Body of pancreas (tissue), 4 donors: Measurements from ENCODE around the gene ITGB2. TPM values are rescaled to one million over a fixed set of nuclear protein-coding genes. Genes with fewer than 3 reads are reported as not detected.

Experiments used
- ATAC-seq: fragments of 150-250 bp; one replicate; pipeline ENCODE4 v1.9.1; 2016
- DNase-seq, 4 donors: peaks; one replicate each; pipeline ENCODE4 v3.0.0-alpha.2; 2019
- H3K27ac ChIP-seq, 4 donors: fragments of 200-600 bp; sonication (generic); 1 replicate in 3 of 4; 2 replicates in 1 of 4; pipeline versions ENCODE4 v1.5.1 to v1.6.1; 2016 to 2019; ENCODE audit warnings: mild to moderate bottlenecking in 1 of 4, mixed read lengths in 1 of 4, moderate library complexity in 1 of 4
- H3K27me3 ChIP-seq, 2 donors: fragments of 200-600 bp; sonication (generic); one replicate each; pipeline ENCODE4 v1.6.0; 2016; ENCODE audit warnings: mild to moderate bottlenecking in 1 of 2
- H3K36me3 ChIP-seq, 2 donors: fragments of 200-600 bp; sonication (generic); replicated peaks in 1 of 2; 2 replicates each; pipeline ENCODE4 v1.5.1; 2016; ENCODE audit warnings: low read depth in 2 of 2; ENCODE audit not compliant: insufficient read depth in 1 of 2
- H3K4me1 ChIP-seq: fragments of 200-600 bp; sonication (generic); one replicate; pipeline ENCODE4 v1.6.0; 2016
- H3K4me3 ChIP-seq, 2 donors: fragments of 200-600 bp; sonication (generic); 1 replicate in 1 of 2; 2 replicates in 1 of 2; pipeline ENCODE4 v1.5.1; 2016 to 2019
- H3K9me3 ChIP-seq, 3 donors: fragments of 200-600 bp; sonication (generic); 1 replicate in 2 of 3; 2 replicates in 1 of 3; pipeline ENCODE4 v1.5.1; 2016
- CTCF ChIP-seq, 7 experiments: fragments of 450-650 bp in 4 of 7; fragments of 200-600 bp in 3 of 7; sonication (generic) in 3 of 7; IDR thresholded peaks; one replicate each; pipeline ENCODE4 v1.5.1; 2016 to 2019; ENCODE audit warnings: antibody characterized with exemption in 7 of 7
- POLR2A ChIP-seq, 3 donors: fragments of 450-650 bp; IDR thresholded peaks; one replicate each; pipeline ENCODE4 v1.6.1; 2016; ENCODE audit warnings: antibody characterized with exemption in 3 of 3, mild to moderate bottlenecking in 2 of 3
- WGBS, 2 donors: methylation state at CpG; one replicate each; pipeline ENCODE4 v1.1.5; 2017; 5-methylcytosine and 5-hydroxymethylcytosine counted together
- intact Hi-C: fragments of 100-400 bp; cut with DNase I; formaldehyde crosslinking; loops from one replicate; pipeline ENCODE4 v1.15.1; 2023
- total RNA-seq, 2 donors: library from RNA; depleted of rRNA; stranded (reverse); fragments of >200 nt; gene quantifications; one replicate each; pipeline ENCODE4 v1.1.0, GENCODE V29; 2016

The ITGB2 gene
- total RNA-seq, 2 donors from 2014 or later: 17.8 to 23.3 TPM

- no peaks in the 10 kb centered on the region for H3K36me3 ChIP-seq
- ATAC-seq: no peak
- no peaks in the 10 kb centered on the region for H3K9me3 ChIP-seq
- no peaks in the 10 kb centered on the region for H3K27me3 ChIP-seq
- no peak overlapping the region for H3K4me3 ChIP-seq
- no peaks in the 10 kb centered on the region for H3K4me1 ChIP-seq
- no peak for TF ChIP-seq CTCF (IDR thresholded peaks at IDR 0.05)
- no peak for TF ChIP-seq POLR2A (IDR thresholded peaks at IDR 0.05)
- 72 to 77% methylated on average over 10 to 11 of the region's 11 CpGs for WGBS, 2 donors
- no peak overlapping the region for H3K27ac ChIP-seq
- intact Hi-C loops: no loop called here
- no peak for DNase-seq
These were observed 24.8 kb downstream of the ITGB2 start for GRCh38 chr21:44895859-44896258.

- TF ChIP-seq POLR2A (IDR thresholded peaks at IDR 0.05) (no peak), CTCF (IDR thresholded peaks at IDR 0.05) (no peak)
- Histone ChIP-seq H3K9me3 (no peaks in the 10 kb centered on the region), H3K4me1 (no peaks in the 10 kb centered on the region), H3K27me3 (peaks cover 0 to 5% of the 10 kb centered on the region in 2 donors), H3K36me3 (no peaks in the 10 kb centered on the region), H3K4me3 (no peak overlapping the region), H3K27ac (no peak overlapping the region)
- ATAC-seq (no peak), DNase-seq (no peak)
- WGBS, 2 donors: 68% methylated on average over 8 to 19 of the region's 19 CpGs
- intact Hi-C loops: no loop called here
These were observed 25.9 kb downstream of the ITGB2 start for GRCh38 chr21:44894687-44895302.

- no peaks in the 10 kb centered on the region for H3K4me1 ChIP-seq
- 47 to 52% methylated on average over 8 to 15 of the region's 15 CpGs for WGBS, 2 donors
- DNase-seq (no peak), ATAC-seq (no peak)
- H3K27me3 ChIP-seq: peaks cover 0 to 5% of the 10 kb centered on the region in 2 donors
- no peaks in the 10 kb centered on the region for H3K36me3 ChIP-seq
- H3K27ac ChIP-seq: no peak overlapping the region
- no peak overlapping the region for H3K4me3 ChIP-seq
- intact Hi-C loops: no loop called here
- no peaks in the 10 kb centered on the region for H3K9me3 ChIP-seq
- TF ChIP-seq CTCF (IDR thresholded peaks at IDR 0.05) (no peak), POLR2A (IDR thresholded peaks at IDR 0.05) (no peak)
These were observed 26.6 kb downstream of the ITGB2 start for GRCh38 chr21:44893948-44894656.

- Histone ChIP-seq H3K27me3 (peaks cover 0 to 5% of the 10 kb centered on the region in 2 donors), H3K9me3 (no peaks in the 10 kb centered on the region), H3K4me1 (no peaks in the 10 kb centered on the region), H3K27ac (no peak overlapping the region), H3K36me3 (no peaks in the 10 kb centered on the region), H3K4me3 (no peak overlapping the region)
- TF ChIP-seq CTCF (IDR thresholded peaks at IDR 0.05) (no peak), POLR2A (IDR thresholded peaks at IDR 0.05) (no peak)
- DNase-seq (no peak), ATAC-seq (no peak)
- intact Hi-C loops: no loop called here
- 67 to 70% methylated on average over 5 to 7 of the region's 7 CpGs for WGBS, 2 donors
These were observed 27.5 kb downstream of the ITGB2 start for GRCh38 chr21:44893278-44893556.
